ENCODE measurements around the gene RNASEH1. TPM values are rescaled to one million over a fixed set of nuclear protein-coding genes. Genes with fewer than 3 reads are reported as not detected.

The RNASEH1 gene
- total RNA-seq, 1 donor from 2014 or later: 19.3 TPM

DNA sequence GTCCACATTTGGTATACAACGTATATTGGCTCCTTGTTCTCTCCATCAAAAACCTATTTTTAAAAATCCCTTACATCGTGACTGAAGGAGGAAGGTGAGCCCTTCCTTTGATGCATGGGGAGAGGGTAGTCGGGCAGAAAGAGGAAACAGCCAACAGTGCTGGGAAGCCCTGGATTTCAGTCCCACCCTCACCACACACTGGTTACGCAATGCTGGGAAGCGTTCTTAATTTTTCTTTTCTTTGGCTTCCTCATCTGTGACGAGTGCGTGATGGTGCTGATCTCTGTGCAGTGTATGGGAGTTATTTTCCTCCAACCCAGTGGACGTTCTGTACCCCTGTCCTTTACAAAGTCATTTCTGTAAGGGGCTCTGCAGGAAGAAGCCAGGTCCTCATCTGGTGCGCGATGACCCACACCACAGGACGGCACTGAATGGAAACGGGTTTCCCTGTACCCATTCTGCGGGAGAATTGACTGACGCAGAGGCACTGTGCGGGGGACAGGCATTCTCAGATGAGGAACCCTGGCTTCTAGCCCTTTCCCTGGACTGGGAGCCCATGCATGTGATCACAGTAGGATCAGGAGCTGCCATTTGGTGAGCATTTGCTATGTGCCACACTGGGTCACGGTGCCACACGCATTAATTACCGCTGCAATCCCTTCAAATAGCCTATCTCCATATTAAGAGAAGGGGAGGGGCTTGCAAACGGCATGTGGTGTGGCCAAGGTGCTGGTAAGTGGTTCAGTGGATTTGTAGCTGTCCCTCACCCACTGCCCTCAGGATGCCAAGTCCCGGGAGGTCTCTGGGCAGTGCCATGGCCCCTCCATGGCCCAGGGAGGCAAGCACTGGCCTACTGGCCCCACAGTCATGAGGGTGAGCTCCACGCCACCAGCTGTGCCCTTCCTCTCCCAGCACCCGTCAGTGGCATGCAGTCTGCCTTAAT lies 41.0 kb upstream of the RNASEH1 start:
- no peak for TF ChIP-seq CTCF (conservative IDR thresholded peaks at IDR 0.05)
- H3K27me3 Mint-ChIP-seq: peaks cover 9% of the 10 kb centered on the region
- H3K27ac Mint-ChIP-seq: no peak overlapping the region
- H3K4me3 Mint-ChIP-seq: no peak overlapping the region
- H3K9me3 Mint-ChIP-seq: no peaks in the 10 kb centered on the region
- H3K4me1 Mint-ChIP-seq (ENCODE audit: unreplicated experiment): peaks cover 9% of the 10 kb centered on the region
- no peaks in the 10 kb centered on the region for H3K36me3 Mint-ChIP-seq
- DNase-seq (ENCODE audit: extremely low spot score, unreplicated experiment): no peak

DNA sequence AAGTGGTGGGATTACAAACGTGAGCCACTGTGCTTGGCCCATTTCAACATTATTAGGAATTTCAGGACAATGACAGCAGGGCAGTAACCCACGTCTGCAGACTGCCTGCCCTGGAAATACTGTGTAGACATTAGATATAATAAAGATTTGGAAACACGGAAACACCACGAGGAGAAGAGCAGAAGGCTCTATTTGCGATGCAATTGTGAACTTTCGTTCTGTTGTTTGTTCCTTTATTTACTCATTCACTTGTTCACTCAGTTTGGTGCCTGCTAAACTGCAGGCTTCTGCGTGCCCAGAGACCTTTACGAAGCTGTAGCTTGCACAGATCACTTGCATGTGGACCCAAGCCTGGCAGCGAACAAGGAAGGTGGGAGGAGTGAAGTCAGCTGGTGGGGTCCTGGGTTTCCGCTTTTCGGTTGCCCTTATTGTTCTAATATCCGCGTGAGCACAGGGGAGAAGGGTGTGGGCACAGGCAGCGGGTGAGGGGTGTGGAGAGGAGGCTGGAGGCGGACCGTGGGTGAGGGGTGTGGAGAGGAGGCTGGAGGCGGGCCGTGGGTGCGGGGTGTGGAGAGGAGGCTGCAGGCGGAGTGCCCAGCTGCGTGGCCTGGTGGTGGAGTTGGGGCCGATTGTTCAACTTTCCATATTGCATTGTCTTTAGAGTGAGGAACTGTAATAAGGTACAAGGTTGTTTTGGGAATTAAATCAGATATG lies 40.2 kb upstream of the RNASEH1 start:
- no peak overlapping the region for H3K27ac Mint-ChIP-seq
- H3K36me3 Mint-ChIP-seq: no peaks in the 10 kb centered on the region
- peaks cover 9% of the 10 kb centered on the region for H3K4me1 Mint-ChIP-seq (ENCODE audit: unreplicated experiment)

DNA sequence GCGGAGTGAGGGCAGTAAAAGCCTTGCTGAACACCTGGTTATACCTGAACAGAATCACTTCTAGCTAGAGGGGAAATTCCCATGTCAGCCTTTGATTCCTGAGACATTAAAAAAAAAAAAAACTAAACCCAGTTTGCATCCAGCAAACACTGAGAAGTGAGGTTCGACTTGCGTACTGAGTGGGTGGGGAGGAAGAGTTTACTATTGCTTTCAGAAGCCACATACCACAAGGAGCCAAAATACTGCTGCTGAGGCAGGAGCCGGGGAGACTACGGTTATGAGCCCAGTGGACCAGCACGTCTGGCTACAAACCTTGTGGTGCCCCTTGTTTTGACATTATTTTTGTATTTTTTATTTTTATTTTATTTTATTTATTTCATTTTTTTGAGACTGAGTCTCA lies 39.4 kb upstream of the RNASEH1 start:
- no peaks in the 10 kb centered on the region for H3K9me3 Mint-ChIP-seq

More for the DNA sequence above, 40.2 kb upstream of the RNASEH1 start:
- no peak for TF ChIP-seq CTCF (conservative IDR thresholded peaks at IDR 0.05)
- no peak for DNase-seq (ENCODE audit: extremely low spot score, unreplicated experiment)
- no peaks in the 10 kb centered on the region for H3K9me3 Mint-ChIP-seq
- H3K27me3 Mint-ChIP-seq: peaks cover 9% of the 10 kb centered on the region
- no peak overlapping the region for H3K4me3 Mint-ChIP-seq

GRCh38 chr2:3596901-3597417 lies 38.8 kb upstream of the RNASEH1 start:
- Mint-ChIP-seq H3K4me1 (ENCODE audit: unreplicated experiment) (peaks cover 9% of the 10 kb centered on the region), H3K36me3 (peaks cover 5% of the 10 kb centered on the region), H3K9me3 (no peaks in the 10 kb centered on the region), H3K4me3 (no peak overlapping the region), H3K27ac (no peak overlapping the region), H3K27me3 (peaks cover 9% of the 10 kb centered on the region)
- no peak for TF ChIP-seq CTCF (conservative IDR thresholded peaks at IDR 0.05)
- no peak for DNase-seq (ENCODE audit: extremely low spot score, unreplicated experiment)

More for the DNA sequence above, 39.4 kb upstream of the RNASEH1 start:
- no peak overlapping the region for H3K27ac Mint-ChIP-seq
- no peak for TF ChIP-seq CTCF (conservative IDR thresholded peaks at IDR 0.05)
- H3K36me3 Mint-ChIP-seq: peaks cover 4% of the 10 kb centered on the region
- H3K4me3 Mint-ChIP-seq: no peak overlapping the region
- peaks cover 9% of the 10 kb centered on the region for H3K4me1 Mint-ChIP-seq (ENCODE audit: unreplicated experiment)
- H3K27me3 Mint-ChIP-seq: peaks cover 9% of the 10 kb centered on the region
- no peak for DNase-seq (ENCODE audit: extremely low spot score, unreplicated experiment)

DNA sequence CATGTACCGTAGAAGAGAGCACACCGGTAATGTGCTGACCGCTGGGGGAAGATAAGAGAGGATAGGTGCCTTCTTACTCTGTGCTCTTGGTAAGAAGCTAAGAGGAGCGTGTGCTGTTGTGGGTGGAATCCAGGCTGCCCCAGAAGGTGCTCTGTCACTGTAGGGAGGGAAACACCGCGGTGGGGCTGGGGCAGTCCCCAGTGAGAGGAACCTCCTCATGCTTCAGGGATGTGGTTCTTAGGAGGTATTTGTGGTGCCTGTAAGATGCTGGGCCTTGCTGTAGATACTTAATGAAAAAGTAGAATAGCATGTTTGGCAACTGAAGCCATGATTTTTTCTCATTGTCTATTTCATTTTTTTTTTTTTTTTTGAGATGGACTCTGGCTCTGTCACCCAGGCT lies 37.9 kb upstream of the RNASEH1 start:
- Mint-ChIP-seq H3K4me3 (no peak overlapping the region), H3K27me3 (peaks cover 9% of the 10 kb centered on the region), H3K9me3 (no peaks in the 10 kb centered on the region), H3K36me3 (peaks cover 5% of the 10 kb centered on the region), H3K27ac (no peak overlapping the region), H3K4me1 (ENCODE audit: unreplicated experiment) (peaks cover 9% of the 10 kb centered on the region)
- DNase-seq (ENCODE audit: extremely low spot score, unreplicated experiment): no peak
- TF ChIP-seq CTCF (conservative IDR thresholded peaks at IDR 0.05): no peak

Data from type B pancreatic cell (in vitro differentiated cells).